Cardiac muscle cell (in vitro differentiated cells and primary cell): Measurements from ENCODE around the gene CEP85L. TPM values are rescaled to one million over a fixed set of nuclear protein-coding genes. Genes with fewer than 3 reads are reported as not detected.

Experiments used
- DNase-seq, 2 donors: peaks; one replicate each; pipeline versions ENCODE4 v3.0.0 to v3.0.0-alpha.2; 2010 to 2017; ENCODE audit warnings: low read depth in 1 of 2, low spot score in 1 of 2
- H3K27ac ChIP-seq: fragments of 200-600 bp; sonication (generic); 2 replicates; pipeline ENCODE4 v1.5.1; 2016
- H3K27me3 ChIP-seq: fragments of 200-600 bp; sonication (generic); 2 replicates; pipeline ENCODE4 v1.6.0; 2016; ENCODE audit warnings: control low read depth
- H3K36me3 ChIP-seq: fragments of 200-600 bp; sonication (generic); 2 replicates; pipeline ENCODE4 v1.5.1; 2016; ENCODE audit warnings: control low read depth
- H3K4me1 ChIP-seq: fragments of 200-600 bp; sonication (generic); 2 replicates; pipeline ENCODE4 v1.8.1; 2017; ENCODE audit warnings: low read depth, mild to moderate bottlenecking, mixed run types
- H3K4me3 ChIP-seq: fragments of 200-600 bp; sonication (generic); 2 replicates; pipeline ENCODE4 v1.5.1; 2016; ENCODE audit warnings: mild to moderate bottlenecking
- H3K9me3 ChIP-seq: fragments of 200-600 bp; sonication (generic); 2 replicates; pipeline ENCODE4 v1.5.1; 2017; ENCODE audit warnings: low read depth, mild to moderate bottlenecking, control low read depth
- CTCF ChIP-seq: IDR thresholded peaks from 2 replicates; pipeline ENCODE4 v1.5.1; 2012; ENCODE audit warnings: low read depth, mild to moderate bottlenecking, low read length
- polyA plus RNA-seq: library from polyadenylated mRNA; unstranded; fragments of >200 nt; fragmentation: Nextera tagmentation; extraction: Ambion mirVana; gene quantifications from 2 replicates; pipeline ENCODE4 v1.2.1, GENCODE V29; 2016
- total RNA-seq: library from RNA; depleted of rRNA; stranded (reverse); fragments of >200 nt; gene quantifications from 2 replicates; pipeline ENCODE4 v1.2.3, GENCODE V29; 2016

The CEP85L gene
- total and polyA plus RNA-seq, 2 experiments from 2014 or later = 7.9 to 20.0 TPM

DNA sequence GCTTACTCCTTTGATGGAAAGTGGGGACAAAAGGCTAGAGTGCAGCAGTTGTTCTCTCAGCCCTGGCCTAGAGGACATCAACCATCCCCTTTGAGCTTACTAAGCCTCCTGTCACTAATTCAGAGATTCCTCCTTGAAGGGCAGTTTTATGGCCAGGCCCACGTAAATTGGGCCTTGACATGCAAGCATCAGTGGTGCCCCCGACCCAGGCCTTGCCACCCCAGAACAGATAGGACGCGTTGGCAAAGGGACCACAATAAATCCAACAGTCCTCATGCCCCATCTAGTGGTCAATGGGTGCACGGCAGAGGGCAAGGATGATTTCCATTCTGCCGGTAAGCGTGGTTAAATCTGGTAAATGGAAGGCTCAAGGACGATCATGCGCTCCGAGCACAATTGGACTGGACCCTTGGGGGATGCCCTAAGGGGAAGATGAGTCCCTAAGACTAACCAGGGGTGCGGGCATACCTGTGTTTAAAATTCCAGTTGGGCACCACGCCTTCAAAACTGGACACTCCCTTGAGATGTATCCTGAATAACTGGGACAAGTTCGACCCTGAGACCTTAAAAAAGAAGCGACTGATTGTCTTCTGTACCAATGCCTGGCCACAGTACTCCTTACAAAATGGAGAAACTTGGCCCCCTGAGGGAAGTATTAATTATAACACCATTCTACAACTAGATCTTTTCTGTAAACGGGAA lies 32.6 kb downstream of the CEP85L start:
- Histone ChIP-seq H3K4me3 (no peak overlapping the region), H3K4me1 (no peaks in the 10 kb centered on the region), H3K27me3 (no peaks in the 10 kb centered on the region), H3K27ac (no peak overlapping the region), H3K9me3 (no peaks in the 10 kb centered on the region), H3K36me3 (no peaks in the 10 kb centered on the region)
- peak; percentile 42 to 46 for DNase-seq
- peak; percentile 95 for TF ChIP-seq CTCF

- Histone ChIP-seq H3K27me3 (no peaks in the 10 kb centered on the region), H3K9me3 (no peaks in the 10 kb centered on the region)
These were observed 34.0 kb downstream of the CEP85L start for GRCh38 chr6:118617417-118617816.

DNA sequence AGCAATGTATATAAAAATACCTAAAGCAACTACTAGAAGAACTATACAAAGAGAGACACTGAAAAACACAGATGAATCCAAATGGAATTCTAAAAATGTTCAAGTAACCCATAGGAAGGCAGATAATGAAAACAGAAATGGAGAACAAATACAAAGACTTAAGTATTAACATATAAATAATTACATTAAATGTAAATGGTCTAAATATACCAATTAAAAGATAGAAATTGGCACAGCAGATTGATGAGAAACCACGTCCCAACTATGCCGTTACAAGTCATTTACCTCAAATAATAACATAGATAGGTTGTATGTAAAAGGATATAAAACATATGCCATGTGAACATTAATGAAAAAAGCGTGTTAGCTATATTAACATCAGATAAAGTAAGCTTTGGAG lies 40.1 kb downstream of the CEP85L start:
- no peaks in the 10 kb centered on the region for H3K9me3 ChIP-seq
- no peaks in the 10 kb centered on the region for H3K4me1 ChIP-seq
- H3K27me3 ChIP-seq = no peaks in the 10 kb centered on the region
- H3K27ac ChIP-seq = no peak overlapping the region
- no peak for DNase-seq
- TF ChIP-seq CTCF = no peak
- H3K4me3 ChIP-seq = no peak overlapping the region
- no peaks in the 10 kb centered on the region for H3K36me3 ChIP-seq

More at GRCh38 chr6:118617417-118617816, 34.0 kb downstream of the CEP85L start:
- H3K27ac ChIP-seq = no peak overlapping the region
- H3K4me3 ChIP-seq = no peak overlapping the region
- no peaks in the 10 kb centered on the region for H3K4me1 ChIP-seq
- no peak for DNase-seq
- no peaks in the 10 kb centered on the region for H3K36me3 ChIP-seq
- TF ChIP-seq CTCF = no peak

DNA sequence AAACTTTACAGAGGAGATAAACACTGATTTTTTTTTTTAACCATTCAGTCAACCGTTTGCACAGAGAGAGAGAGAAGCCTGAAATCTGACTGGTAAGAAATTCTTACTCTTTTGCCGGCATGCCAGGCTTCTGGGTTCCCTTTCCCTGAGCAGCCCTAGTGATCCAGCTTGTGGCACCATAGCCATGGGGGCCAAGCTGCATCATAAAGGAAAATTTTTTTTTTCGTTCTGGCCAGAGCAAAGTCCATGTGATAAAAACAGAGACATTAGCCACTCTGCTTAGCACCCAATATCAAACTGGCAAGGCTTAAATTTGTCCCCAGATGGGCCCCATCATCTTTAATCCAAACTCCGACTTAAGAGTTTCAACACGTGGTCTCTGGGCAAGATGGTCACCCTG lies 44.5 kb downstream of the CEP85L start:
- no peaks in the 10 kb centered on the region for H3K27me3 ChIP-seq
- no peak overlapping the region for H3K4me3 ChIP-seq
- no peak for TF ChIP-seq CTCF
- no peaks in the 10 kb centered on the region for H3K9me3 ChIP-seq
- no peaks in the 10 kb centered on the region for H3K4me1 ChIP-seq
- H3K27ac ChIP-seq = no peak overlapping the region
- no peak for DNase-seq
- no peaks in the 10 kb centered on the region for H3K36me3 ChIP-seq

GRCh38 chr6:118606268-118606667 lies 45.1 kb downstream of the CEP85L start:
- Histone ChIP-seq H3K27me3 (no peaks in the 10 kb centered on the region), H3K4me3 (no peak overlapping the region), H3K27ac (no peak overlapping the region), H3K36me3 (no peaks in the 10 kb centered on the region), H3K9me3 (no peaks in the 10 kb centered on the region), H3K4me1 (no peaks in the 10 kb centered on the region)
- TF ChIP-seq CTCF = no peak
- DNase-seq = no peak
